Liver (tissue), 9 donors: ENCODE results near the gene NUAK1. TPM values are rescaled to one million over a fixed set of nuclear protein-coding genes. Genes with fewer than 3 reads are reported as not detected.

Experiments
- DNase-seq: peaks from one replicate; pipeline ENCODE4 v3.0.0-alpha.2; 2017; ENCODE audit warnings: low spot score
- H3K27ac ChIP-seq, 2 donors: one replicate each; pipeline ENCODE4 v1.7.0; 2013; ENCODE audit warnings: inconsistent platforms in 2 of 2, low read length in 2 of 2, control low read depth in 1 of 2, low read depth in 1 of 2, mild to moderate bottlenecking in 1 of 2
- H3K27me3 ChIP-seq, 4 donors: one replicate each; pipeline versions ENCODE4 v1.6.1 to v1.7.0; 2013; ENCODE audit warnings: low read length in 3 of 4, inconsistent platforms in 1 of 4, mild to moderate bottlenecking in 1 of 4, moderate library complexity in 1 of 4; ENCODE audit not compliant: control insufficient read depth in 4 of 4, insufficient read depth in 4 of 4
- H3K36me3 ChIP-seq, 4 donors: one replicate each; pipeline versions ENCODE4 v1.6.1 to v1.7.0; 2013; ENCODE audit warnings: low read length in 3 of 4, mild to moderate bottlenecking in 3 of 4, low read depth in 1 of 4, moderate library complexity in 1 of 4; ENCODE audit not compliant: control insufficient read depth in 4 of 4, insufficient read depth in 3 of 4
- H3K4me1 ChIP-seq, 4 donors: one replicate each; pipeline versions ENCODE4 v1.6.1 to v1.7.0; 2013; ENCODE audit warnings: low read length in 3 of 4, mild to moderate bottlenecking in 3 of 4, moderate library complexity in 1 of 4; ENCODE audit not compliant: control insufficient read depth in 4 of 4, insufficient read depth in 4 of 4
- H3K4me3 ChIP-seq, 3 donors: one replicate each; pipeline versions ENCODE4 v1.6.1 to v1.7.0; 2013; ENCODE audit warnings: low read length in 3 of 3, control low read depth in 1 of 3, low read depth in 1 of 3, mild to moderate bottlenecking in 1 of 3
- H3K9ac ChIP-seq, 2 donors: one replicate each; pipeline ENCODE4 v1.7.0; 2013; ENCODE audit warnings: low read length in 2 of 2, mild to moderate bottlenecking in 2 of 2, moderate library complexity in 2 of 2, control low read depth in 1 of 2, low read depth in 1 of 2
- H3K9me3 ChIP-seq, 4 donors: one replicate each; pipeline versions ENCODE4 v1.6.1 to v1.7.0; 2013; ENCODE audit warnings: low read length in 3 of 4; ENCODE audit not compliant: control insufficient read depth in 4 of 4
- ATF3 ChIP-seq: IDR thresholded peaks from 2 replicates; pipeline ENCODE4 v1.6.1; 2016; ENCODE audit warnings: antibody characterized with exemption
- CTCF ChIP-seq: fragments of 150-350 bp; IDR thresholded peaks from 2 replicates; pipeline ENCODE4 v1.5.1; 2017; ENCODE audit warnings: improper control_type of control experiment, low read depth, low read length; ENCODE audit not compliant: missing input control
- EGR1 ChIP-seq, 2 donors: IDR thresholded peaks; 2 replicates each; pipeline ENCODE4 v1.6.1; 2016 to 2018; ENCODE audit warnings: antibody characterized with exemption in 2 of 2, low read depth in 2 of 2
- FOXA1 ChIP-seq: IDR thresholded peaks from 2 replicates; pipeline ENCODE4 v1.6.1; 2016; ENCODE audit warnings: antibody characterized with exemption
- FOXA2 ChIP-seq: IDR thresholded peaks from 2 replicates; pipeline ENCODE4 v1.6.1; 2016; ENCODE audit warnings: antibody characterized with exemption
- GABPA ChIP-seq, 2 donors: IDR thresholded peaks in 1 of 2; conservative IDR thresholded peaks in 1 of 2; 2 replicates each; pipeline ENCODE4 v1.6.1; 2016; ENCODE audit warnings: antibody characterized with exemption in 2 of 2, mild to moderate bottlenecking in 1 of 2, moderate library complexity in 1 of 2
- HNF4A ChIP-seq, 2 donors: conservative IDR thresholded peaks; 2 replicates each; pipeline ENCODE4 v1.6.1; 2016; ENCODE audit warnings: antibody characterized with exemption in 2 of 2, mild to moderate bottlenecking in 2 of 2
- HNF4G ChIP-seq: IDR thresholded peaks from 2 replicates; pipeline ENCODE4 v1.6.1; 2016; ENCODE audit warnings: antibody characterized with exemption
- JUND ChIP-seq, 2 donors: IDR thresholded peaks; 2 replicates each; pipeline ENCODE4 v1.6.1; 2016; ENCODE audit warnings: antibody characterized with exemption in 2 of 2
- NR2F2 ChIP-seq: IDR thresholded peaks from 2 replicates; pipeline ENCODE4 v1.6.1; 2016; ENCODE audit warnings: antibody characterized with exemption
- RAD21 ChIP-seq, 2 donors: IDR thresholded peaks; 2 replicates each; pipeline ENCODE4 v1.6.1; 2016; ENCODE audit warnings: antibody characterized with exemption in 2 of 2, mild to moderate bottlenecking in 2 of 2
- RXRA ChIP-seq, 2 donors: IDR thresholded peaks; 2 replicates each; pipeline ENCODE4 v1.6.1; 2017 to 2018; ENCODE audit warnings: antibody characterized with exemption in 2 of 2, mild to moderate bottlenecking in 1 of 2
- SP1 ChIP-seq: IDR thresholded peaks from 2 replicates; pipeline ENCODE4 v1.6.1; 2018; ENCODE audit warnings: antibody characterized with exemption, mild to moderate bottlenecking
- TAF1 ChIP-seq: conservative IDR thresholded peaks from 2 replicates; pipeline ENCODE4 v1.6.1; 2016; ENCODE audit warnings: antibody characterized with exemption, mild to moderate bottlenecking
- YY1 ChIP-seq: IDR thresholded peaks from 2 replicates; pipeline ENCODE4 v1.6.1; 2016; ENCODE audit warnings: antibody characterized with exemption, mild to moderate bottlenecking
- ZBTB33 ChIP-seq: IDR thresholded peaks from 2 replicates; pipeline ENCODE4 v1.6.1; 2016; ENCODE audit warnings: antibody characterized with exemption
- WGBS: extraction: QIAGEN DNeasy Blood & Tissue Kit; methylation state at CpG from one replicate; pipeline ENCODE4 v1.1.7; 2013; 5-methylcytosine and 5-hydroxymethylcytosine counted together
- polyA plus RNA-seq, 2 donors: library from polyadenylated mRNA; stranded (reverse) in 1 of 2; unstranded in 1 of 2; fragments of 200-250 nt in 1 of 2; fragments of >200 nt in 1 of 2; fragmentation: Nextera tagmentation in 1 of 2; extraction: Ambion mirVana in 1 of 2; gene quantifications; one replicate each; pipeline versions ENCODE4 v1.2.1 to v1.2.3, GENCODE V29; 2013 to 2015
- total RNA-seq, 2 donors: library from RNA; depleted of rRNA; stranded (reverse); fragments of >200 nt; gene quantifications; one replicate each; pipeline ENCODE4 v1.2.3, GENCODE V29; 2014
- TF ChIP-seq, protein P1 (sequence below): IDR thresholded peaks from 2 replicates; pipeline ENCODE4 v1.6.1; 2016; ENCODE audit warnings: antibody characterized with exemption
- TF ChIP-seq, protein P2 (sequence below): IDR thresholded peaks from 2 replicates; pipeline ENCODE4 v1.6.1; 2016; ENCODE audit warnings: antibody characterized with exemption, mild to moderate bottlenecking
- donor health status: healthy.
- donor health status: healthy.
- donor health status: healthy.
- donor health status: healthy.
- donor health status: healthy.

NUAK1 gene
- total and polyA plus RNA-seq, 4 donors = 2.5 to 9.3 (median 3.9) TPM

DNA sequence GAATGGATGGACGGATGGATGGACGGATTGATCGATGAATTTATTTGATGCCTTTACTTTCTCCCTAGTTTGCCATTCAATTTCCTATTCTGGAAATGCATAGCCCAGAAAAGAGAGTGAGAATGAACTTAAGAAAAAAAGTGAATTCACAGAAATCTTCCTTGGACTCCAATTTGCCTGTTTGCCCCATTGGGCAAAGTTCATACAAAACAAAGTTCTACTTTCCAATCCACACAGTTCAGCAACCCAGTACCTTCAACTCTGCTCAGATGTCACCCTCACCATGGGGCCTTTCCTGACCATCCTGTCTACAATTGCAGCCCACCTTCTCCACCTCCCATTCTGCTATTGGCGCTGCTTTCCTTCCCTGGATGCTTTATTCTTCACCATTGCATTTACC lies 8.2 kb upstream of the NUAK1 start:
- Histone ChIP-seq H3K4me1 (peaks cover 0 to 44% (median 34%) of the 10 kb centered on the region in 4 donors), H3K27me3 (no peaks in the 10 kb centered on the region), H3K36me3 (no peaks in the 10 kb centered on the region), H3K4me3 (no peak overlapping the region), H3K9ac (no peak overlapping the region), H3K9me3 (no peaks in the 10 kb centered on the region), H3K27ac (no peak overlapping the region)
- TF ChIP-seq ZBTB33 = no peak
- no peak for TF ChIP-seq TAF1
- TF ChIP-seq HNF4G = peak; percentile 67
- TF ChIP-seq HNF4A (conservative IDR thresholded peaks at IDR 0.05) = peak; percentile 90 to 94
- peak; percentile 54 to 57 for TF ChIP-seq RXRA (IDR thresholded peaks at IDR 0.05)
- no peak for DNase-seq
- WGBS = 96% methylated on average over 4 of the region's 4 CpGs

GRCh38 chr12:106145539-106146447 lies 7.0 kb upstream of the NUAK1 start:
- TF ChIP-seq RXRA (IDR thresholded peaks at IDR 0.05) = peak in 1 of 2 donors; percentile 16
- TF ChIP-seq TAF1 = no peak
- peak in 1 of 2 donors; percentile 19 for TF ChIP-seq RAD21 (IDR thresholded peaks at IDR 0.05)
- TF ChIP-seq YY1 = peak; percentile 32
- TF ChIP-seq FOXA2 = no peak
- no peak for TF ChIP-seq NR2F2
- TF ChIP-seq ATF3 = no peak
- TF ChIP-seq, protein P1, sequence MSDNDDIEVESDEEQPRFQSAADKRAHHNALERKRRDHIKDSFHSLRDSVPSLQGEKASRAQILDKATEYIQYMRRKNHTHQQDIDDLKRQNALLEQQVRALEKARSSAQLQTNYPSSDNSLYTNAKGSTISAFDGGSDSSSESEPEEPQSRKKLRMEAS = peak; percentile 23
- no peak for TF ChIP-seq EGR1 (IDR thresholded peaks at IDR 0.05; ENCODE audit: low read depth in 2 of 2)
- TF ChIP-seq HNF4A (conservative IDR thresholded peaks at IDR 0.05) = peak in 1 of 2 donors; percentile 2
- TF ChIP-seq, protein P2, sequence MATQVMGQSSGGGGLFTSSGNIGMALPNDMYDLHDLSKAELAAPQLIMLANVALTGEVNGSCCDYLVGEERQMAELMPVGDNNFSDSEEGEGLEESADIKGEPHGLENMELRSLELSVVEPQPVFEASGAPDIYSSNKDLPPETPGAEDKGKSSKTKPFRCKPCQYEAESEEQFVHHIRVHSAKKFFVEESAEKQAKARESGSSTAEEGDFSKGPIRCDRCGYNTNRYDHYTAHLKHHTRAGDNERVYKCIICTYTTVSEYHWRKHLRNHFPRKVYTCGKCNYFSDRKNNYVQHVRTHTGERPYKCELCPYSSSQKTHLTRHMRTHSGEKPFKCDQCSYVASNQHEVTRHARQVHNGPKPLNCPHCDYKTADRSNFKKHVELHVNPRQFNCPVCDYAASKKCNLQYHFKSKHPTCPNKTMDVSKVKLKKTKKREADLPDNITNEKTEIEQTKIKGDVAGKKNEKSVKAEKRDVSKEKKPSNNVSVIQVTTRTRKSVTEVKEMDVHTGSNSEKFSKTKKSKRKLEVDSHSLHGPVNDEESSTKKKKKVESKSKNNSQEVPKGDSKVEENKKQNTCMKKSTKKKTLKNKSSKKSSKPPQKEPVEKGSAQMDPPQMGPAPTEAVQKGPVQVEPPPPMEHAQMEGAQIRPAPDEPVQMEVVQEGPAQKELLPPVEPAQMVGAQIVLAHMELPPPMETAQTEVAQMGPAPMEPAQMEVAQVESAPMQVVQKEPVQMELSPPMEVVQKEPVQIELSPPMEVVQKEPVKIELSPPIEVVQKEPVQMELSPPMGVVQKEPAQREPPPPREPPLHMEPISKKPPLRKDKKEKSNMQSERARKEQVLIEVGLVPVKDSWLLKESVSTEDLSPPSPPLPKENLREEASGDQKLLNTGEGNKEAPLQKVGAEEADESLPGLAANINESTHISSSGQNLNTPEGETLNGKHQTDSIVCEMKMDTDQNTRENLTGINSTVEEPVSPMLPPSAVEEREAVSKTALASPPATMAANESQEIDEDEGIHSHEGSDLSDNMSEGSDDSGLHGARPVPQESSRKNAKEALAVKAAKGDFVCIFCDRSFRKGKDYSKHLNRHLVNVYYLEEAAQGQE = peak; percentile 42
- no peak for TF ChIP-seq JUND (IDR thresholded peaks at IDR 0.05)
- TF ChIP-seq ZBTB33 = peak; percentile 32
- no peak for TF ChIP-seq CTCF
- no peak for TF ChIP-seq FOXA1
- TF ChIP-seq GABPA (IDR thresholded peaks at IDR 0.05 in 1 of 2, conservative IDR thresholded peaks at IDR 0.05 in 1 of 2) = no peak
- TF ChIP-seq SP1 = no peak
- no peak for TF ChIP-seq HNF4G
- peaks cover 0 to 56% (median 43%) of the 10 kb centered on the region in 4 donors for H3K4me1 ChIP-seq
- no peak for DNase-seq
- H3K9ac ChIP-seq = no peak overlapping the region
- WGBS = 30% methylated on average over 14 of the region's 14 CpGs
- no peaks in the 10 kb centered on the region for H3K36me3 ChIP-seq
- peak overlapping the region; percentile 52 to 73 for H3K27ac ChIP-seq
- no peaks in the 10 kb centered on the region for H3K9me3 ChIP-seq
- no peaks in the 10 kb centered on the region for H3K27me3 ChIP-seq
- peak overlapping the region in 1 of 3 donors; percentile 3 for H3K4me3 ChIP-seq
